Measurements from ENCODE around the gene ADAMTSL1. TPM values are rescaled to one million over a fixed set of nuclear protein-coding genes. Genes with fewer than 3 reads are reported as not detected.

The ADAMTSL1 gene
- polyA plus RNA-seq, 1 experiment, result 17.2 TPM

DNA sequence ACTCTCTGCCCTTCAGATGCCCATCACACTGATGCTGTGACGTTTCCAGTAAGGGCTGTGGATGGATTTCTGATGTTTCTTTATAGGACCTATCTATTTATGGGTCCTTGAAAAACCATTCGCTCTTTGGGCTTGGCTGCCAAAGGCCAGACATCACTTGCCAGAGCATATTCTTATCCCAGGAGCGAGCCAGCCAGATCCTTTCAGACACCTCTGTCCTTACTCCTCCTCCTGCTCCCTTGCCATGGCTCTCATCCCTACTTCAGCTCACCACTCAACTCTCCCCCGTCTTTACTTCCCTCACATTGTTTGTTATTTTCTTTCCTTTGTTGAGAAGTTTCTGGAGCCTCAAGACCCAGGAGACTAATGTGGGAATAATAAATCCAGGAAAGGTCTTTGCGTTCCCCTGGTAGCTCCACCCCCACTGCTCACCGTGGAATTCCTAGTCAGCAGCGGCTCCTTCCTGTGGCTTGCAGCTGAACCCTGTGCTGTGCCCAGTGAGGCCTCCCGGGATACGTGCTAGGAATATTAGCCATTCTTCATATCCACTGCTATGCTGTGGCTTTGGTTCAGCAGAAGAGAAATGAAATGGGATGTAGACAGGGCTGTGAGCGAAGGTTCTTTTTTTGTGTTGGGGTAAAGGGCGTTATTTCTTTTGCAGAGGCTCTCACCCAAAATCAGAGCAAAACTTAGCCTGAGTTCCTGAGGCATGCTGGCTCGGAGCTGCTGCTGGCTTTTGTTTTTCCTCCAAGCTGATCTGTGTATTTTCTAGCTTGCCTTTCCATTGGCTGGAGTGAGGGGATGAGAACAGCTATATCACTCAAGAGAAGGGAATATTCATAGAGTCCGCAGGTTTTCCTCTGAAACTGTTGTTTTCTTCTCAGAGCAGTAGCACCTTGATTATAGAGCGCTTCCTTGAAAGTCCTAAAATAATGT lies 387.9 kb downstream of the ADAMTSL1 start:
- Histone ChIP-seq H3K4me3 (ENCODE audit: low read depth, low read length) (no peak overlapping the region), H3K27me3 (ENCODE audit: control insufficient read depth, insufficient read depth, low read length) (no peaks in the 10 kb centered on the region), H3K36me3 (ENCODE audit: control insufficient read depth, insufficient read depth, low read length) (no peaks in the 10 kb centered on the region)
- TF ChIP-seq, protein P1, sequence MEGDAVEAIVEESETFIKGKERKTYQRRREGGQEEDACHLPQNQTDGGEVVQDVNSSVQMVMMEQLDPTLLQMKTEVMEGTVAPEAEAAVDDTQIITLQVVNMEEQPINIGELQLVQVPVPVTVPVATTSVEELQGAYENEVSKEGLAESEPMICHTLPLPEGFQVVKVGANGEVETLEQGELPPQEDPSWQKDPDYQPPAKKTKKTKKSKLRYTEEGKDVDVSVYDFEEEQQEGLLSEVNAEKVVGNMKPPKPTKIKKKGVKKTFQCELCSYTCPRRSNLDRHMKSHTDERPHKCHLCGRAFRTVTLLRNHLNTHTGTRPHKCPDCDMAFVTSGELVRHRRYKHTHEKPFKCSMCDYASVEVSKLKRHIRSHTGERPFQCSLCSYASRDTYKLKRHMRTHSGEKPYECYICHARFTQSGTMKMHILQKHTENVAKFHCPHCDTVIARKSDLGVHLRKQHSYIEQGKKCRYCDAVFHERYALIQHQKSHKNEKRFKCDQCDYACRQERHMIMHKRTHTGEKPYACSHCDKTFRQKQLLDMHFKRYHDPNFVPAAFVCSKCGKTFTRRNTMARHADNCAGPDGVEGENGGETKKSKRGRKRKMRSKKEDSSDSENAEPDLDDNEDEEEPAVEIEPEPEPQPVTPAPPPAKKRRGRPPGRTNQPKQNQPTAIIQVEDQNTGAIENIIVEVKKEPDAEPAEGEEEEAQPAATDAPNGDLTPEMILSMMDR (IDR thresholded peaks at IDR 0.05; ENCODE audit: insufficient read depth, low read depth, low read length), result no peak
- CTCF ChIA-PET, result interaction anchor here (0.8 kb wide), 1 partner anchor 36 kb away, joined by 5 read pairs; no protein-coding TSS in a partner anchor
- DNase-seq (ENCODE audit: low read depth), result no peak
- POLR2A ChIA-PET, result no interaction called here

DNA sequence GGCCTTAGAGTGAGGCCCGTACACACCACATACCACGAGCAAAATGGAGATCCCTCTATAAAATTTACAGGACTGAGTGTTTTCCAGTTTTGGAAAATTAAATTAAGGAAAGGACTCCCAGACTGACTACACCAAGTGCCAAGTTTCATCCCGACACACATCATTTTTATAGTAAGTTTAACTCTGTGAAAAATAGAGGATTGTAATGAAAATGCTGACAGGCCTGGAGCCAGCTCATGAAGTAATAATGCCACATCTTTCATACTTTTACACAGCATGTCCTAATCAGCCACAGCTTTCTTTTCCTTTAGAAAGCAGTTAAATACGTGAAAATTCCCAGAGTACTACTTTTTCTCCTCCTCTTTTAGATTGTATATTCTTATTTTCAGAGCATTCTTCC lies 389.8 kb downstream of the ADAMTSL1 start:
- H3K27me3 ChIP-seq (ENCODE audit: control insufficient read depth, insufficient read depth, low read length), result no peaks in the 10 kb centered on the region
- ChIA-PET POLR2A (no interaction called here), CTCF (no interaction called here)
- TF ChIP-seq, protein P1 (IDR thresholded peaks at IDR 0.05; ENCODE audit: insufficient read depth, low read depth, low read length), result no peak
- no peak overlapping the region for H3K4me3 ChIP-seq (ENCODE audit: low read depth, low read length)
- no peaks in the 10 kb centered on the region for H3K36me3 ChIP-seq (ENCODE audit: control insufficient read depth, insufficient read depth, low read length)
- no peak for DNase-seq (ENCODE audit: low read depth)

DNA sequence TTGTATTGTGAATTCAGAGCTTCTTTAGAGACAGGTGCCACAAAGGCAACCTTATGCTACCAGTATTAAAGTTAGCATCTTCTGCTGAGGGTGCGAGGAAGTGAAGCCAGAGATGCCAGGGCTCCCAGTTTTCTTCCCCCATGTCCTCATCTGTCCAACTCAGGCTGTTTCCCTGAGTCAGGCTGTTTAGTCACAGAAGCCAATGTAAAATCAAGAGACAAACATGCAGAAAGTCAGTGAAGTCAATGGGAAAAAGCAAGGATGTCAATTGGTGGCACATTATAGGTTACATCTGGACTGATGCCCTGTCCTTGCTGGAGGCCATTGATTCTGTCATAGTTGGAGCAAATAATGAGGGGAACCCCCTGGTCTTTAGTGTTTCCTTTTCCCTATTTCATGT lies 390.6 kb downstream of the ADAMTSL1 start:
- Histone ChIP-seq H3K36me3 (ENCODE audit: control insufficient read depth, insufficient read depth, low read length) (no peaks in the 10 kb centered on the region), H3K27me3 (ENCODE audit: control insufficient read depth, insufficient read depth, low read length) (no peaks in the 10 kb centered on the region), H3K4me3 (ENCODE audit: low read depth, low read length) (no peak overlapping the region)
- DNase-seq (ENCODE audit: low read depth), result no peak
- ChIA-PET CTCF (no interaction called here), POLR2A (no interaction called here)
- TF ChIP-seq, protein P1 (IDR thresholded peaks at IDR 0.05; ENCODE audit: insufficient read depth, low read depth, low read length), result no peak

DNA sequence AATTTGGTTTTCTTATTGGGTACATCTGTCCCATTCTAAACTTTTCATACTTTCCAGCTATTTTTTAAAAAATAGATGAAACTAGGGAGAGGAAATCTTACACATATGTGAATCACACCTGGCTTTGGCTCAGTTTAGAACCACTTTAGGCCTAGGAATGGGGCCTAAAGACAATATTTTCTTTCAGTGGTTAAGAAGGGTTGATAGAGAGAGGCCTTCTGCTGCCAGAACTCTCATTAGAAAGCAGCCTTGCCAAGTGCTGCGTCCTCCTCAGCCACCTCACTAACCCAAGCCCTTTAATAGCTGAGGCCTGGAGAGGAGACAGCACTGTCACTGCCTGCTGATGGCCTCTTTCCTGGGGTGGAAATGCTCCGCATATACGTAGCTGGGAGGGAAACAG lies 391.6 kb downstream of the ADAMTSL1 start:
- no peak for DNase-seq (ENCODE audit: low read depth)
- ChIA-PET CTCF (no interaction called here), POLR2A (no interaction called here)
- no peaks in the 10 kb centered on the region for H3K27me3 ChIP-seq (ENCODE audit: control insufficient read depth, insufficient read depth, low read length)
- H3K36me3 ChIP-seq (ENCODE audit: control insufficient read depth, insufficient read depth, low read length), result no peaks in the 10 kb centered on the region
- H3K4me3 ChIP-seq (ENCODE audit: low read depth, low read length), result no peak overlapping the region
- TF ChIP-seq, protein P1 (IDR thresholded peaks at IDR 0.05; ENCODE audit: insufficient read depth, low read depth, low read length), result no peak

DNA sequence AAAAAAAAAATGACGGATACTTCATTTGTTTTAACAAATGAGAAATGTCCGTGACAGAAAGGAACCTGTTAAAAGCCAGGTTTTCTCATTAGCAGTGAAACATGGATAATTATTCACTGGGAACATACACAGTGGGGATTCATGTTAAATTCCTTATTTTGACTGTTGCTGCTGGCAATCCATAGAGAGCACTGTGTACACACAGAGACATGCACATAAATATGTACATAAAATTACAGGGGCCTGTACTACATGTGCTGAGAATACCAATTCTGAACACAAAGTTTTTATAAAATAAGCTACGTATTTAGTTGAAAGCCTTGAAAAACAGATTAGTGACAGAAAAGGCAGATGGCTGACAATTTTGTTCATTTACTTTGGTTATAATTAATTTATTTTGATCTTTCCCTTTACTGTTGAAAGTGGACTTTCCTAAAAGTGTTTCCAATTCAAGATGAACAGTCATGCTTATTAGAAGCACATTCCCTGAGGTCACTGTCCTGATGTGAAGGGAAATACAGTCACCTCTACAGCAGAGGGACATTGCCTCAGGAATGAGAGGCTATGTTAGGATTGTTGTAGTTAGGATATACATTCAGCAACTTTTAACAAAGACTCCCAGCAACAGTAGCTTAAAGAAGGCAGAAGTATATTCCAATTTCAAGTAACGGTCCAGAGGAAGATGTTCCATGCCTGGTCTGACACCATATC lies 392.3 kb downstream of the ADAMTSL1 start:
- ChIA-PET POLR2A (no interaction called here), CTCF (no interaction called here)
- no peak overlapping the region for H3K4me3 ChIP-seq (ENCODE audit: low read depth, low read length)
- TF ChIP-seq, protein P1 (IDR thresholded peaks at IDR 0.05; ENCODE audit: insufficient read depth, low read depth, low read length), result no peak
- H3K27me3 ChIP-seq (ENCODE audit: control insufficient read depth, insufficient read depth, low read length), result no peaks in the 10 kb centered on the region
- no peaks in the 10 kb centered on the region for H3K36me3 ChIP-seq (ENCODE audit: control insufficient read depth, insufficient read depth, low read length)
- no peak for DNase-seq (ENCODE audit: low read depth)
